Eye (tissue), 1 donor: ENCODE data around the gene NAA38.
"Not testable (repeated sequence)": the region's sequence is repeated elsewhere in the genome, so short reads cannot be mapped to it uniquely, and the experiment has no call there.

Source experiments
- DNase-seq: peaks from one replicate; pipeline ENCODE4 v3.0.0-alpha.2; 2015

NAA38 gene

DNA sequence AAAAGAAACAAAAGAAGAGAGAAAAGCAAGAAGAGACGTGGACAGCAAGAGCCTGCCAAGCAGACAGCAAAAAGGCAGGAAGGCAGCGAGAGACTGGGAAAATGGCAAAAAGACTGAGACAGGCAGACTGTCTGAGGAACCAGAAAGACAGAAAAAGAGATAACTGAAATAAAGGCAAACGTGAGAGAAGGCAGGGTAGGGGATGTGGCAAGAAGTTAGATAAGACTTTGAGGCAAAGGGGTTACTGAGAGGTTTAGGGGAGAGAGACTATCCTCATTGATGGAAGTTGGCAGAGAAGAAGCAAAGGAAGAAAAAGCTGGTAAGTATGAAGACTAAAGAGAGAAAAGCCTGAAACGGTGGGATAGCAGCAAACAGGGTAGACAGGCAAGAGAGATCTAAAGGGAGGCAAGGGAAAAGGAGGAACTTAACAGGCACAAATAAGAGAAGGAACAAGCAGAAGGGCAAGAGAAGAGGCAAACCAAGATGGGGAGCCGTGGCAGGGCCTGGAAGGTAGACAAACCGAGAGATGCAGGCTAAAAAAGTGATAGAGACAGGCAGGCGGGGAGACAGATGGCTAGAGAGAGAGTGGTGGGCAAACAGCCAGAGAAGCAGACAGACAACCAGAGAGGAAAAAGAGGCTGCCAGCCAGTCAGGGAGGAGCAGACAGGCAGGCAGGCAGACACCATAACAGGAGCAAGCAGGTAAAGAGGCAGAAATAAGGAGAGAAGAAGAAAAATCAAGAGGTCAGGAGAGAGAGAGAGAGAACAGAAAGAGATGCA is 24.1 kb upstream of the NAA38 start:
- DNase-seq = no peak

DNA sequence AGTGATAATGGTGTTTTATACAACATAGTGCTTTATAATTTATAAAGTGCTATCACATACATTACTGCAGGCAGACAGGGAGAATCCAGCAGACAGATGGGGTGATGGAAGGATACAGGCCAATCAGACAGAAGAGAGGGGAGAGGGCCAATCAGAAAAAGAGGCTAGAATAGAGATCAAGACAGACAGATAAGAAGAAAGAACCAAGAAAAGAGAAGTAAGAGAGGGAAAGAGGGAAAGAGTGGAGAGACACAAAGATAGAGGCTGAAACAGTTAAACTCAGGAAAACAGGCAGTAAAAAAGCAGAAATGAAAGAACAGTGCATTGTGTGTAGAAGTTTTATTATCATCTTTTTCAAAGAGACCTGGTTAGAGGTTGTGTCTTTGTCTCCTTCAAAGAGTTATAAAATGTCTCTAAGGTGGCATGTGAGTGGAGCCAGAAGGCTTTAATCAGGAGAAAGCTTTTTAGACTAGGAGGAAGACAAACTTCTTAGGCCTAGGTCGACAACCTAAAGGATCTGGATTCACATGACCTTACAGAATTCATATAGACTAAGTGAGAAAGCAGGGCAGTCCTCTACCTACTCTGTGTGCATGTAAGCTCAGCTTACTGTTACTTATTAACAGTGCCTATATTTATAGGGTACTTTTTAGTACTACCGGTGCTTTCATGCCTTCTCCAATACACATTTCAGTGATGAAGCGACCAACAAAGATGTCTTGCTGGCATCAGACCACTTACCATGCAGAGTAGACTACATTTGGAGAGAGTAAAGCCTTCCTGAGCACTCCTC is 22.9 kb upstream of the NAA38 start:
- peak; percentile 43 for DNase-seq

DNA sequence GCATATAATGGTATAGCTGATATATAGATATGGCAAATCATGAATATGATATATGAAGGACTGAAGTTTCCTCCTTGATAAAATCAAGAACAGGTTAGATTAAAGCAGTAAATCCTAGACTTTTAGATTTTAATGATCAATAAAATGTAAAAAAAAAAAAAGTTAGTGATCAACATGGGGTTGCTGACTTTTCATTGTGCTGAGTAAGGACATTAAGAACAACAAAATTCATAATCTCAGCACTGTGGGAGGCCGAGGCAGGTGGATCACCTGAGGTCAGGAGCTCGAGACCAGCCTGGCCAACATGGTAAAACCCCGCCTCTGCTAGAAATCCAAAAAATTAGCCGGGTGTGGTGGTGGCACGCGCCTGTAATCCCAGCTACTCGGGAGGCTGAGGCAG is 20.9 kb upstream of the NAA38 start:
- DNase-seq = no peak

DNA sequence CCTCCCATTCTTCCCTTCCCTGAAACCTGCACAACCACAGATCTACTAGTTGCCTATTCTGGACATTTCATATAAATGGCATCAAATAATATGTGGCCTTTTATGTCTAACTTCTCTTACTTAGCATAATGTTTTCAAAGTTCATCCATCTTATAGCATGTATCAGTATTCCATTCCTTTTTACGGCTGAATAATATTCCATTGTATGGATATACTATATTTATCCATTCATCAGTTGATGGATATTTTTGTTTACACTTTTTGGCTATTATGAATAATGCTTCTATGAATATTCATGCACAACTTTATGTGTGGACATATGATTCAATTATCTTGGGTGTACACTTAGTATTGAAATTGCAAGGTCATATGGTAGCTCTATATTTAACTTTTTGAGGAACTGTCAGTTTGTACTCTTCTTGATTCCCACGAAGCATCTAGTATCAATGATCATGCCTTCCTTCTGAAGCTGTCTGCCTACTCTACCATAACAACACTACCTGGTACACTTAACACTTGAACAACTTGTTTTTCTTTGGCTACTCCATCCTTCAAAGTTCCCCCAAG is 18.5 kb upstream of the NAA38 start:
- no peak for DNase-seq

DNA sequence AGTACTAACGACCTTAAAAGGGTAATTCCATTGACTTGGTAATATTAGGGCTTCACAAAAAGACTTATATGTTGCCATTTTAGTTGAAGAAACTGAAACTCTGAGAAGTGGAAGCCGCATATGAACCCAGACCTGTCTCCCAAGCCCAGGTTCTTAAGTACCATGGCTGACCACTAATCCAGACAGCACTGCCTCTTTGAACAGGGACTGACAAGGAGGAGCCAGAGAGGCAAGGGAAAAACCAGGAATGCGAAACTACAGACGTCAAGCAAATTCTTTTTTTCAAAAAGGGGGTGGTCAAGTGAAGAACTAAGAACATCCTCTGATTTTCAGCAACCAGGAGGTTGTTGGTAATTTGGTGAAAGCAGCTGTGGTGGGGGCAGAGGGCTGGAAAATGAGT is 15.7 kb upstream of the NAA38 start:
- no peak for DNase-seq

DNA sequence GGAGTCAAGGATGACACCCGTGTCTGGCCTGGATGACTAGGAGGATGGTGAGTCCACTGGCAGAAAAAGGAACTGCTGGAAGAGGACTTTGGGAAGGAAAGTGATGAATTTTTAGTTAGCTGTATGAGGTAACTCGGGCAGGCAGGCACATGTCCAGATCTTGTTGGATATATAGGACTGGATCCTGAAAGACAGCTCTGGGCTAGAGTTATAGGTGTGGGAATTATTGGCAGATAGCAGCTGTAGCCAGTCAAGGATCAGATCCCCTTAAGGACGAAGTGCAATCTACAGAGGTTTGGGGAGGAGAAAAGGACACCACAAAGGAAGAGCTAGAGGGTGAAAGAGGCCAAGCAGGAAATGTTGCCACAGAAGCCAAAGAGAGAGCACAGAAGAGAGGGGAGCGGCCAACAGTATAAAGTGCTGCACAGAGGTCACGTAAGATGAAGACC is 10.5 kb upstream of the NAA38 start:
- no peak for DNase-seq

DNA sequence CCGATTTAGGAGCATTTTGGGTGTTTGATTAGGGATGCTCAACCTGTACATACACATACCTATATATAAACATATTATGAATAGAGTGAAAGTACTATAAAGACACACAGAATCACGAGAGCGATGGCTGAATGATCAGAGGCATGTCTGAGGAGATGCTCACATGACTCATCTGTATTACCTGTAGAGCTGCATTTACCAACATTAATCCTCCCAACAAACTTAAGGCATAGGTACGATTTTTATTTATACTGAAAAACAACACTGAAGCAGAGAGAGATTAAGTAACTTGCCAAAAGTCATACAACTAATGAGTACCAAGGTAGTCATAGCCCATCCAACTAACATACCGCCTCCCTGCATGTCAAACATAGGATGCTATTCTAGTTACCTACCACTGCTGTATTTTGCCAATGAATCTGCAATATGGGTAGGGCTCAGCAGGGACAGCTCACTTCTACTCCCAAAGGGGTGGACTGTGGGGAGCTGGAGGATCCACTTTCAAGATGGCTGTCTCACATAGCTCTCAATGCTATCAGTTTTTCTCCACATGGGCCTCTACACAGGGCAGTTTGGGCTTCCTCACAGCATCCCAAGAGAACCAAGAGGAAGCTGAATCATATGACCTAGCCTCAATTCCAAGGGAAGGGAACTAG is 7.8 kb upstream of the NAA38 start:
- DNase-seq = no peak

DNA sequence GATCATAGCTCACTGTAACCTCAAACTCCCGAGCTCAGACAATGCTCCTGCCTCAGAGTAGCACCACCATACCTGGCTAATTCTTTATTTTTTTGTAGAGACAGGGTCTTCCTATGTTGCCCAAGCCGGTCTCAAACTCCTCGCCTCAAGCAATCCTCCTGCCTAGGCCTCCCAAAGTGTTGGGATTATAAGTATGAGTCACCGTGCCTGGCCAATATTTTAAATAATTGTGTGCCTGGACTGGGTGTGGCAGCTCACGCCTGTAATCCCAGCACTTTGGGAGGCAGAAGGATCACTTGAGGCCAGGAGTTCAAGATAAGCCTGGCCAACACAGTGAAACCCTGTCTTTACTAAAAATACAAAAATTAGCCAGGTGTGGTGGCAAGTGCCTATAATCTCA is 7.0 kb upstream of the NAA38 start:
- DNase-seq = not testable (repeated sequence)

DNA sequence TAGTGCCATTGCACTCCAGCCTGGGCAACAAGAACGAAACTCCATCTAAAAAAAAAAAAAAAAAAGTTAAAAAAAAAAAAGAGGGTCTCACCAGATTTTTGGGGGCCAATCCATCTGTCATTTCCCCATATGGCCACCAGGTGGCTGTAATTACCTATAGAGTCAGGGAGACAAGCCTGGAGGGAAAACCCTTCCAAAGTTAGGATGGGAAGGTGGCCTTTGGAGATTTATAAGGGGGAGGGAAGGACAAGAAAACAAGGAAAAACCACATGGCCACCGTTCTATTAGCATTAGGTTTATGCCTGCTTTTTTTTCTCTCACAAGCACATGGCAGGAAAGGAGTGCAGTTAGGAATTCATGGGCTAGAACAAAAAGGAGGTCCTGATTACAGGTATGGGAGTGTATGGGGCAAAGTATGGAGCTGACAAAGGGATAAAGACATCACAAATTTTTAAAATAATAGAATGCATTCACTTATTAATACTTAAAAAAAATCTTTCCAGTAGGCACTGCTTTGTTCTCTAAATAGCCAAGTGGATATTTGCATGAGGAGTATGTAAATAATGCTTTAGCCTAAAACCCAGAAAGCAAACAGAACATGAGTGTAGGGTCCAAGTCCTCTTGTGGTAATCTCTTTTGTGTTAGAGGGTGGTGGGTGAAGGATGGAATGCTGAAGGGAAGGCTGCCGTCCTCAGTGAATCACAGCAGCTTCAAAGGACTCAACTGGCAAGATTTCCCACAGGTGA is 5.5 kb upstream of the NAA38 start:
- peak; percentile 87 for DNase-seq

DNA sequence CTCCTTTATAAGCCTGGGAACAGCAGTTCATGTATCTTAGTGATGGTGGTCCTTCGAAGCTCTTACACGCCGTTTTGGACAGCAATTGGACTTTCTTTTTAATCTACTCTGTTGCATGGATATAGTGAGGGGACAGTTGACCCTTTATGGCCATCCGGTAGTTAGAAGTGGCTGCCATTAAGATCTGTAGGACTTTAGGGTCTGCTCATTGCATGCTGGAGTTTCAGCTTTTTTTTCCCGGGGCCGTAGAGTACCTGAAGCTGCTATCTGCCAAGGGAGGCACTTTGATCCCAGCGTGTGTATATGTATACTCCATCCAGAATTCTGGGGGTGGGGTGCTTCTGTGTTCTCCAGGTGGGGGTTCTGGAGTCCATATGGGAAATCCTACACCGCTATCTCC is 1.7 kb upstream of the NAA38 start:
- DNase-seq = no peak

DNA sequence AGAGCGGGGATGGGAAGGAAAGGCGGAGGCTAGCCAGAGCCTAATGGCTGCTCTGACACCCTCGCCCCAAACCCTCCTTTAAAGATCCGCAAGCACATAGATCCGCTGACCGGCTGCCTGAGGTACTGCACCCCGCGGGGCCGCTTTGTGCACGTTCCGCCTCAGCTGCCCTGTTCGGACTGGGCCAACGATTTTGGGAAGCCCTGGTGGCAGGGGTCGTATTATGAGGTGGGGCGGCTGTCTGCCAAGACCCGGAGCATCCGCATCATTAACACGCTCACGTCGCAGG is 1.1 kb upstream of the NAA38 start:
- DNase-seq = no peak

DNA sequence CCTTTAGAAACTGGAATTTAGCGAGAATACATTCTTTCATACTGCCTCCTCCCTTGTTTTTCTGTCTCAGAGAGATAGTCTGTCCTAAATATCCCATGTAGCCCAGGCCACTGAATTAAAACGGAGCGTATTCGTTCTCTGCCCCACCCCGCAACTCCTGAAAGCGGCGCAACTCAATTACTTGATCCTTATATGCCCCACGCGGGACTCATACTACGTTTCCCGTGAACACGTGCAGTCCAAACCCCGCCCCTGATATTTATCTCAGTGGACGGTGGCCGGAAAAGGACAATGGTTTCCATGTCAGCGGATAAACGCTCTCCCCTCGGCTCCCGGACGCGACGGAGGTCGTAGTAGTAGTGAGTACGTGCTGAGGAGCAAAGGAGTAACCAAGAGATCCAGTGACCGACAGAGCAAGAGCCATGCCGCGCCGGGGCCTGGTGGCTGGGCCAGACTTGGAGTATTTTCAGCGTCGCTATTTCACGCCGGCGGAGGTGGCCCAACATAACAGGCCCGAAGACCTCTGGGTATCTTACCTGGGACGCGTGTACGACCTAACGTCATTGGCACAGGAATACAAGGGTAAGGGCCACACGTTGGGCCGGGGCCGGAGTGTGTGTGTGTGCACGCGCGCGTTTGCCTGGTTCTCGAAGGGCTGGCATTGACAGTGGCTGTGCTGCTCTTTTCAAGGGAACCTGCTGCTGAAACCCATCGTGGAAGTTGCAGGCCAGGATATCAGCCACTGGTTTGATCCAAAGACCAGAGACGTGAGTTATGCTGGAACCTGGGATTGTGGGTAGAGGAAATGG is 558 bp upstream of the NAA38 start, which contains the start of gene CYB5D1:
Gene CYB5D1 (plus strand): TSS at position 291 of the 809 bp plus-strand sequence. CDS start 132 bp downstream, at position 423.
- DNase-seq = peak; percentile 98

DNA sequence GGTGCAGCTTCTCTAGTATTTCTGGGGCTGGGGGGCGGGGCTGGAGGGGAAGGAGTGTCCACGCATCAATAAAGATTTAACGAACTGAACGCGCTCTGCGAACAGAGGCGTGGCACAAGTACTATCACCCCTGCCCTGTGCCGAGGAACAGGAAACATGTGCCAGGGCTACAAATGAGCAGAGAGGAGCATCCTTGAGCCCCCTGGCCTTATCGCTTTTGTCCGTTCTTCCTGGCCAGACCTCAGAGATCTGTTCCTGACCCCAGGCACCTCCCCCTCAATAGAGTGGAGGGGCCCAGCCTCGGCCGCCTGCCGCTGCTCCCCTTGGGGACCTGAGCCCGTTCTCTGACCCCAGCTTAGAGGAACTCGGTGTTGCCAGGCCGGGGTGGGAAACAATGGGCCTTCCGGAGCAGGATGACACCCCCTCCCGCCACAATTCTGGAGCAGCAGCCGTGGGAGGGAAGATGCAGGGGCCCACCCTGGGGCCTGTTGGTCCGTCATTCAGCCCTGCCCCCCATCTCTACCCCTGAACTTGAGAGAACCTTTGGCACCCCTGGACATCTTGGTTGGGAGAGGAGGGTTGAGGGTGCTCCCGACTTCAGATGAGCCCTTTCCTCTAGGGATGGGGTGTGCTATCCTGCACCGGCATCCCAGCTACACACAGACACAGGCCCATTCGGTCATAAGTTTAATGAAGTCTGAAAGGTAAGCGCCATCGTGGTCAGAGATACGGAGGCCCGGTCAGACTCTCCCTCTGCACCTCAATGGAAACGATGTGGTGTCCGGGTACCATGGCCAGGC is 1.1 kb downstream of the NAA38 start:
- peak; percentile 72 for DNase-seq

DNA sequence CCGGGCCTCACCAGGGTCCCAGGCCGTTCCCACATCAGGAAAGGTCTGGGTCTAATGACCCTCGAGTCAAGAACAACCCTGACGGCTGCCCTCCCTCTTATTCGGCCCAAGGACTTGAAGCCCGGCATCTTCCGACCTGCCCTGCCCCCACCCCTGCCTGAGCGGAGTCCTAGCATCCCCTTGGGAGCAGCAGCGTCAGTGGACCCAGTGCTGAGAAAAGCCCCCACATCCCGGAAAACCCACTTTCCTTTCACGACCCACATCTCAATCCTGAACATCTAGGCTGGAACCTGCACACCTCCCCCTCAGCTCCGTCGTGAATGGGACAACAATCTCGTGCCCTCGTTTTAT is 1.7 kb downstream of the NAA38 start:
- peak; percentile 77 for DNase-seq

DNA sequence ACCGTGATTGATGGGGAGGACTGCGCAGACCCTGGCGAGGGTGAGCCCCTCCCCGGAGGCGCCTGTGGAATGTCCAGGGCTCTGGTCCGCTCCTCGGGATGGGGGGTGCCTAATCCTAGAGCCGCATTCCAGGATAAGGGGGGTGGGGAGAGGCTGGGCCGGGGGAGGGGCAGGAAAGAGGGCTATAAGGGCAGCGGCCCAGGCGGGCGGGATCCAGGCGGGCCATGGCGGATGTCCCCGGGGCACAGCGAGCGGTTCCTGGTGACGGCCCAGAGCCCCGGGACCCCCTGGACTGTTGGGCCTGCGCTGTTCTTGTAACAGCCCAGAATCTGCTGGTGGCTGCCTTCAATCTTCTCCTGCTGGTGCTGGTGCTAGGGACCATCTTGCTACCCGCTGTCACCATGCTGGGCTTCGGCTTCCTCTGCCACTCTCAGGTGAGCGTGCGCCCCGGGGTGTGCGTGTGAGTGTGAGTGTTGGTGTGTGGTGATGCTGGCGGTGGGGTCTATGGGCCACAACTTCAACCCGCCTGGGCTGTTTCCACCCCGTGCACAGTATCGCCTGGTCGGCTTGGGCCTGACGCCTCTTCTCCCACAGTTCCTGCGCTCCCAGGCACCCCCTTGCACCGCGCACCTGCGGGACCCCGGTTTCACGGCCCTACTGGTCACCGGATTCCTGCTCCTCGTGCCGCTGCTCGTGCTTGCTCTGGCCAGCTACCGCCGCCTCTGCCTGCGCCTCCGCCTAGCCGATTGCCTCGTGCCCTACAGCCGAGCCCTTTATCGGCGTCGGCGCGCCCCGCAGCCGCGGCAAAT is 2.3 kb downstream of the NAA38 start, which contains the start of gene TMEM88:
Gene TMEM88 (plus strand): TSS at position 216 of the 809 bp plus-strand sequence. CDS start 9 bp downstream, at position 225.
- peak; percentile 71 for DNase-seq

DNA sequence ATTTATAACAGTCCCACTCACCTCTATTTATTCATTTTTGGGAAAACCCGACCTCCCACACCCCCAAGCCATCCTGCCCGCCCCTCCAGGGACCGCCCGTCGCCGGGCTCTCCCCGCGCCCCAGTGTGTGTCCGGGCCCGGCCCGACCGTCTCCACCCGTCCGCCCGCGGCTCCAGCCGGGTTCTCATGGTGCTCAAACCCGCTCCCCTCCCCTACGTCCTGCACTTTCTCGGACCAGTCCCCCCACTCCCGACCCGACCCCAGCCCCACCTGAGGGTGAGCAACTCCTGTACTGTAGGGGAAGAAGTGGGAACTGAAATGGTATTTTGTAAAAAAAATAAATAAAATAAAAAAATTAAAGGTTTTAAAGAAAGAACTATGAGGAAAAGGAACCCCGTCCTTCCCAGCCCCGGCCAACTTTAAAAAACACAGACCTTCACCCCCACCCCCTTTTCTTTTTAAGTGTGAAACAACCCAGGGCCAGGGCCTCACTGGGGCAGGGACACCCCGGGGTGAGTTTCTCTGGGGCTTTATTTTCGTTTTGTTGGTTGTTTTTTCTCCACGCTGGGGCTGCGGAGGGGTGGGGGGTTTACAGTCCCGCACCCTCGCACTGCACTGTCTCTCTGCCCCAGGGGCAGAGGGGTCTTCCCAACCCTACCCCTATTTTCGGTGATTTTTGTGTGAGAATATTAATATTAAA is 3.1 kb downstream of the NAA38 start:
- peak; percentile 8 for DNase-seq

DNA sequence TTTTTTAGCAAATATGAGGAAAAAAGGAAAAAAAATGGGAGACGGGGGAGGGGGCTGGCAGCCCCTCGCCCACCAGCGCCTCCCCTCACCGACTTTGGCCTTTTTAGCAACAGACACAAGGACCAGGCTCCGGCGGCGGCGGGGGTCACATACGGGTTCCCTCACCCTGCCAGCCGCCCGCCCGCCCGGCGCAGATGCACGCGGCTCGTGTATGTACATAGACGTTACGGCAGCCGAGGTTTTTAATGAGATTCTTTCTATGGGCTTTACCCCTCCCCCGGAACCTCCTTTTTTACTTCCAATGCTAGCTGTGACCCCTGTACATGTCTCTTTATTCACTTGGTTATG is 3.7 kb downstream of the NAA38 start:
- no peak for DNase-seq

DNA sequence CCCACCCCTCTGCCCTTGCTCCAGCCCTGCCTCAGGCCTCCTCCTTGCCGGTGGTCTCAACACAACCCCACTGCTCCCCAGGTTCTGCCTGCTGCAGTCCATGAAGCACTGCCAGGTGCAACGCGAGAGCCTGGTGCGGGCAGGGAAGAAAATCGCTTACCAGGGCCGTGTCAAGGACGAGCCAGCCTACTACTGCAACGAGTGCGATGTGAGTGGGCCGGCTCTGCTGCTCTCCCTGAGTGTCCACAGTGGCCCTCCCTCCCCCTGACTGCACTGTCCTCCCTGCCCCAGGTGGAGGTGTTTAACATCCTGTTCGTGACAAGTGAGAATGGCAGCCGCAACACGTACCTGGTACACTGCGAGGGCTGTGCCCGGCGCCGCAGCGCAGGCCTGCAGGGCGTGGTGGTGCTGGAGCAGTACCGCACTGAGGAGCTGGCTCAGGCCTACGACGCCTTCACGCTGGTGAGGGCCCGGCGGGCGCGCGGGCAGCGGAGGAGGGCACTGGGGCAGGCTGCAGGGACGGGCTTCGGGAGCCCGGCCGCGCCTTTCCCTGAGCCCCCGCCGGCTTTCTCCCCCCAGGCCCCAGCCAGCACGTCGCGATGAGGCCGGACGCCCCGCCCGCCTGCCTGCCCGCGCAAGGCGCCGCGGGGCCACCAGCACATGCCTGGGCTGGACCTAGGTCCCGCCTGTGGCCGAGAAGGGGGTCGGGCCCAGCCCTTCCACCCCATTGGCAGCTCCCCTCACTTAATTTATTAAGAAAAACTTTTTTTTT is 4.3 kb downstream of the NAA38 start:
- no peak for DNase-seq

DNA sequence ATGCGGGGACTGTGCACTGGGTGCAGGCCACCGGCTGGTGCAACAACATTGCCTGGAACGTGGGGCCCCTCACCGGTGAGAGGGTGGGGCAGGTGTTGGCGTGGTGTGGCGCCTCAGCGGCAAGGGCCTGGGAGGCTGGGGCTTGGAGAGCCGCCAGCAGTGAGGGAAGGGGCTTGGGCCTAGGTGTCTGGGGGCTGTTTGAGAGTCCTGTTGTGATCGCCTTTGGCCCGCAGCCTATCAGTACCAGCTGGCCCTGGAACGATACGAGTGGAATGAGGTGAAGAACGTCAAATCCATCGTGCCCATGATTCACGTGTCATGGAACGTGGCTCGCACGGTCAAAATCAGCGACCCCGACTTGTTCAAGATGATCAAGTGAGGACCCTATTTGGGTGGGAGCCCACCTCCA is 5.1 kb downstream of the NAA38 start:
- no peak for DNase-seq
